Endodermal cell (in vitro differentiated cells): ENCODE results near the gene TTC28. TPM values are rescaled to one million over a fixed set of nuclear protein-coding genes. Genes with fewer than 3 reads are reported as not detected.
"Not testable (repeated sequence)": the region's sequence is repeated elsewhere in the genome, so short reads cannot be mapped to it uniquely, and the experiment has no call there.

Source experiments
- DNase-seq: peaks from one replicate; pipeline ENCODE4 v3.0.0-alpha.2; 2017
- H3K27ac ChIP-seq: 2 replicates; pipeline ENCODE4 v1.5.1; 2013; ENCODE audit warnings: mild to moderate bottlenecking, low read depth, low read length, moderate library complexity
- H3K27me3 ChIP-seq: 2 replicates; pipeline ENCODE4 v1.6.1; 2013; ENCODE audit warnings: mild to moderate bottlenecking, low read length, moderate library complexity; ENCODE audit not compliant: insufficient read depth, control insufficient read depth, poor library complexity, severe bottlenecking
- H3K36me3 ChIP-seq: 2 replicates; pipeline ENCODE4 v1.7.0; 2013; ENCODE audit warnings: mild to moderate bottlenecking, low read length, moderate library complexity; ENCODE audit not compliant: control insufficient read depth, insufficient read depth
- H3K4me1 ChIP-seq: one replicate; pipeline ENCODE4 v1.7.0; 2013; ENCODE audit warnings: low read length; ENCODE audit not compliant: control insufficient read depth, insufficient read depth
- H3K4me3 ChIP-seq: 2 replicates; pipeline ENCODE4 v1.5.1; 2013; ENCODE audit warnings: mild to moderate bottlenecking, low read length, moderate library complexity
- H3K9ac ChIP-seq: 2 replicates; pipeline ENCODE4 v1.6.1; 2013; ENCODE audit warnings: mild to moderate bottlenecking, low read length, moderate library complexity; ENCODE audit not compliant: poor library complexity, severe bottlenecking; ENCODE audit errors: extremely low read depth
- H3K9me3 ChIP-seq: 2 replicates; pipeline ENCODE4 v1.6.1; 2013; ENCODE audit warnings: mild to moderate bottlenecking, low read length, moderate library complexity; ENCODE audit not compliant: control insufficient read depth
- H3K27ac Mint-ChIP-seq: 2 replicates; pipeline ENCODE4 v1.8.0; 2020; ENCODE audit warnings: mixed read lengths
- H3K27me3 Mint-ChIP-seq: 2 replicates; pipeline ENCODE4 v1.8.0; 2021; ENCODE audit warnings: mild to moderate bottlenecking, mixed read lengths; ENCODE audit not compliant: insufficient read depth
- H3K36me3 Mint-ChIP-seq: 2 replicates; pipeline ENCODE4 v1.8.0; 2020; ENCODE audit warnings: low read depth, mixed read lengths
- H3K4me1 Mint-ChIP-seq: 2 replicates; pipeline ENCODE4 v1.8.0; 2020; ENCODE audit warnings: mixed read lengths
- H3K4me3 Mint-ChIP-seq: 2 replicates; pipeline ENCODE4 v1.8.0; 2020; ENCODE audit warnings: mild to moderate bottlenecking, moderate library complexity, mixed read lengths
- H3K9me3 Mint-ChIP-seq: 2 replicates; pipeline ENCODE4 v1.8.0; 2020; ENCODE audit warnings: mild to moderate bottlenecking, mixed read lengths
- CTCF ChIP-seq: fragments of 200-600 bp; sonication (generic); conservative IDR thresholded peaks from 2 replicates; pipeline ENCODE4 v1.5.0; 2021; ENCODE audit warnings: antibody characterized with exemption, mild to moderate bottlenecking
- WGBS, 2 experiments: methylation state at CpG; one replicate each; pipeline versions ENCODE4 v1.1.5 to v1.1.7; 2013; ENCODE audit warnings: missing lambda C conversion rate in 2 of 2, mixed read lengths in 1 of 2; ENCODE audit not compliant: insufficient coverage in 1 of 2, insufficient read length in 1 of 2; 5-methylcytosine and 5-hydroxymethylcytosine counted together
- total RNA-seq, 2 donors: library from RNA; stranded (reverse); fragmentation: NEBNext Ultra II Directional in 1 of 2; extraction: Animal tissue kit (Norgen Biotek cat#: 25700) in 1 of 2; gene quantifications; 2 replicates in 1 of 2; 3 replicates in 1 of 2; pipeline ENCODE4 v1.2.1, GENCODE V29; 2021

TTC28 gene
- total RNA-seq, 2 donors from 2014 or later, result 28.6 to 34.0 TPM

- Histone ChIP-seq H3K9ac (no peak overlapping the region), H3K36me3 (peaks cover 33% of the 10 kb centered on the region), H3K4me1 (no peaks in the 10 kb centered on the region), H3K4me3 (no peak overlapping the region), H3K27me3 (no peaks in the 10 kb centered on the region), H3K9me3 (no peaks in the 10 kb centered on the region), H3K27ac (no peak overlapping the region)
- Mint-ChIP-seq H3K4me1 (no peaks in the 10 kb centered on the region), H3K27ac (no peak overlapping the region), H3K36me3 (peaks cover 61% of the 10 kb centered on the region), H3K4me3 (no peak overlapping the region), H3K9me3 (no peaks in the 10 kb centered on the region), H3K27me3 (no peaks in the 10 kb centered on the region)
- TF ChIP-seq CTCF, result peak; percentile 17
- DNase-seq, result no peak
Measured at GRCh38 chr22:28703436-28703835, 23.8 kb upstream of the TTC28 start.

DNA sequence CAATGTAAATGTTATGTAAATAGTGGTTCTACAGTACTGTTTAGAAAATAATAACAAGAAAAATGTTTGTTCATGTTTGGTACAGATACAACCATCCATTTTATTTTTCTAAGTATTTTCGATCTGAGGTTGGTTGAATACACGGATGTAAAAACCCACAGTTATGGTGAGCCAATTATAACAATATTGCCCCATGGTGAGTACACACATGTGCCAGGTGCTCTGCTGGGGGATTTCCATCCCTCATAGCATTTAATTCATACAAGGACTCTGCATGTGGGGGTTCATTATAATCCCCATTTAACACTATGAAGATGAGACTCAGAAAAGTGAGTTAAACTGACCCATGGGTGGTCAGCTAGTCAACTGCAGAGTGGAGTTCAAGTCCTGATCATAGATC is 23.3 kb upstream of the TTC28 start:
- Mint-ChIP-seq H3K36me3 (peaks cover 57% of the 10 kb centered on the region), H3K27me3 (no peaks in the 10 kb centered on the region), H3K4me3 (no peak overlapping the region), H3K27ac (no peak overlapping the region), H3K9me3 (no peaks in the 10 kb centered on the region), H3K4me1 (no peaks in the 10 kb centered on the region)
- no peaks in the 10 kb centered on the region for H3K9me3 ChIP-seq
- H3K4me3 ChIP-seq, result no peak overlapping the region
- H3K27me3 ChIP-seq, result no peaks in the 10 kb centered on the region
- TF ChIP-seq CTCF, result no peak
- peaks cover 29% of the 10 kb centered on the region for H3K36me3 ChIP-seq
- WGBS, 2 experiments, result 100% methylated on average over 1 to 2 of the region's 2 CpGs
- H3K9ac ChIP-seq, result no peak overlapping the region
- no peak overlapping the region for H3K27ac ChIP-seq
- H3K4me1 ChIP-seq, result no peaks in the 10 kb centered on the region
- no peak for DNase-seq

DNA sequence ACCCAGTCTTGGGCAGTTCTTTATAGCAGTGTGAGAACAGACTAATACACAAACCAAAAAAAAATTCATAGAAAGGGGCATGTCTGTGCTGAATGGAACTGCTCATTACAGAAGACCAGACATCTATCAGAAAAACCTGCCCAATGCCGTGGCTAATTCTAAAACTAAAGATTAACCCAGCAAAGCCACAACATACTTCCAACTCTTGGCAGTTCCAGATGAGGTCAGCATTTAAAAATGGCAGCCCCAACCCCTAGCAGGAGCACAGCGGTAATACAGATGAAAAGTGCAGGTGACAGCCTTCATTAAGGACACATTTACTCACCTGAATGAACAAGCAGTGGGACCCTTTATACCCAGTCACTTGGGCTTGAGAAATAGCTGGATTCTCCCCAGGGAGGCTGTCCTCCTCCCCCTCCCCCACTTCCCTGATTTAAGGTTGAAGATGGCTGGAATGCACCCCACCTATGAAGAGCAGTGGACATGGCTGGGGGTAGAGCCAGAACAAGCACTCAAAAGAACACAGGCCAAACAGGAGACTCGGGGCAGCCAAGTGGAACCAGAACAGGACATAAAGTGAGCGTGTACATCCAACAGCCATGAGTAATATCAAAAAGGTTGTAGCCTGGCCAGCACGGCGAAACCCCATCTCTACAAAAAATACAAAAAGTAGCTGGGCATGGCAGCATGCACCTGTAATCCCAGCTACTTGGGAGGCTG is 13.6 kb upstream of the TTC28 start:
- not testable (repeated sequence) for H3K4me1 ChIP-seq, H3K4me3 Mint-ChIP-seq, H3K27me3 ChIP-seq, H3K36me3 ChIP-seq, H3K9ac ChIP-seq, DNase-seq, H3K9me3 Mint-ChIP-seq, H3K27me3 Mint-ChIP-seq, H3K9me3 ChIP-seq, H3K27ac ChIP-seq, H3K27ac Mint-ChIP-seq, H3K4me3 ChIP-seq
- Mint-ChIP-seq H3K4me1 (peaks cover 24% of the 10 kb centered on the region), H3K36me3 (peaks cover 63% of the 10 kb centered on the region)
- 86 to 93% methylated on average over 4 to 6 of the region's 6 CpGs for WGBS, 2 experiments

- H3K27me3 ChIP-seq, H3K27me3 Mint-ChIP-seq, H3K27ac Mint-ChIP-seq, H3K9me3 ChIP-seq, H3K9ac ChIP-seq, H3K4me1 ChIP-seq, H3K4me3 ChIP-seq, DNase-seq, H3K4me3 Mint-ChIP-seq, H3K36me3 ChIP-seq, H3K9me3 Mint-ChIP-seq, H3K27ac ChIP-seq: not testable (repeated sequence)
- Mint-ChIP-seq H3K4me1 (peaks cover 21% of the 10 kb centered on the region), H3K36me3 (peaks cover 51% of the 10 kb centered on the region)
- WGBS, 2 experiments, result 88% methylated on average over 2 of the region's 2 CpGs; no CpG with 5 or more reads in 1 of the 2 experiments
Measured at GRCh38 chr22:28689796-28690195, 10.2 kb upstream of the TTC28 start.

DNA sequence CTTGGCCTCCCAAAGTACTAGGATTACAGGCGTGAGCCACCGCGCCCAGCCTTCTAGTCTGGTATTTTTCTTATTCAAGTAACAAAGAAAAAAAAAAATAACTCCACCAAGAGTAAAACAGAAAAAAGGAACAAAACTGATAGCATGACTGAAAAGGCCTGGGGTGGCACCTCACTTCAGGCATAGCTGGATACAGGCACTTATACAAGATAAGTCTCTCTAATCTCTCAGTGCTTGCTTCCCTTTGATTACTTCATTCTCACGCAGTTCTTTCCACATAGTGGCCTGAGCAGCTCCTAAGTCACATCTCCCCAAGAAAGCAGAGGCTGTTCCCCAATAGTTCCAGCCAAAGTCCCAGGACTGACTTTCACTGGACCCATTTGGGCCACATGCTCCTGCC is 3.3 kb upstream of the TTC28 start:
- H3K9me3 Mint-ChIP-seq, H3K4me3 ChIP-seq, H3K4me3 Mint-ChIP-seq, DNase-seq, H3K9me3 ChIP-seq, H3K9ac ChIP-seq, H3K27me3 Mint-ChIP-seq, H3K36me3 ChIP-seq, H3K4me1 ChIP-seq, H3K27ac ChIP-seq, H3K4me1 Mint-ChIP-seq, H3K27me3 ChIP-seq: not testable (repeated sequence)
- WGBS, 2 experiments, result 94 to 100% methylated on average over 1 to 4 of the region's 4 CpGs
- Mint-ChIP-seq H3K27ac (peak overlapping the region; percentile 52), H3K36me3 (peaks cover 17% of the 10 kb centered on the region)
